SJCRH30 (cell line): ENCODE measurements around the gene MYH14. TPM values are rescaled to one million over a fixed set of nuclear protein-coding genes. Genes with fewer than 3 reads are reported as not detected.
A peak's percentile ranks its signal among the peaks of the same experiment; 100 is the strongest.
"Not testable (repeated sequence)": the region's sequence is repeated elsewhere in the genome, so short reads cannot be mapped to it uniquely, and the experiment has no call there.

Source experiments
- DNase-seq, 2 experiments: peaks; one replicate each; pipeline ENCODE4 v3.0.0-alpha.2; 2015 to 2020
- H3K27ac ChIP-seq: fragments of 250-450 bp; sonication (Bioruptor Pico); 2 replicates; pipeline ENCODE4 v1.5.1; 2020; ENCODE audit warnings: mild to moderate bottlenecking, moderate library complexity
- H3K27me3 ChIP-seq: fragments of 250-450 bp; sonication (Bioruptor Pico); 2 replicates; pipeline ENCODE4 v1.5.1; 2020; ENCODE audit warnings: mild to moderate bottlenecking, moderate library complexity
- H3K36me3 ChIP-seq: fragments of 250-450 bp; sonication (Bioruptor Pico); 2 replicates; pipeline ENCODE4 v1.5.1; 2020; ENCODE audit warnings: mild to moderate bottlenecking, moderate library complexity
- H3K4me1 ChIP-seq: fragments of 250-450 bp; sonication (Bioruptor Pico); 2 replicates; pipeline ENCODE4 v1.5.1; 2020; ENCODE audit warnings: mild to moderate bottlenecking, moderate library complexity
- H3K4me3 ChIP-seq: fragments of 250-450 bp; sonication (Bioruptor Pico); 2 replicates; pipeline ENCODE4 v1.5.1; 2020; ENCODE audit warnings: mild to moderate bottlenecking, moderate library complexity
- H3K9me3 ChIP-seq: fragments of 250-450 bp; sonication (Bioruptor Pico); replicated peaks from 2 replicates; pipeline ENCODE4 v1.5.1; 2020; ENCODE audit warnings: mild to moderate bottlenecking, moderate library complexity
- total RNA-seq: library from RNA; depleted of rRNA; stranded (reverse); fragments of >200 nt; shearing (Covaris generic); gene quantifications from 2 replicates; pipeline ENCODE4 v1.2.3, GENCODE V29; 2014

MYH14 gene
- total RNA-seq, 1 experiment from 2014 or later = 25.7 TPM

GRCh38 chr19:50333235-50333736 lies 129.9 kb downstream of the MYH14 start:
- peak; percentile 70 to 72 for DNase-seq
- Histone ChIP-seq H3K36me3 (no peaks in the 10 kb centered on the region), H3K4me3 (peak overlapping the region; percentile 51), H3K9me3 (no peaks in the 10 kb centered on the region), H3K4me1 (no peaks in the 10 kb centered on the region), H3K27ac (no peak overlapping the region; the same call in 1 of the 2 replicates), H3K27me3 (no peaks in the 10 kb centered on the region)

- Histone ChIP-seq H3K9me3 (no peaks in the 10 kb centered on the region), H3K4me3 (peak overlapping the region; percentile 51), H3K36me3 (no peaks in the 10 kb centered on the region), H3K27me3 (no peaks in the 10 kb centered on the region), H3K27ac (no peak overlapping the region; the same call in 1 of the 2 replicates), H3K4me1 (no peaks in the 10 kb centered on the region)
- peak in 1 of 2 experiments; percentile 54 for DNase-seq
These were observed 130.6 kb downstream of the MYH14 start for GRCh38 chr19:50333737-50334617.

GRCh38 chr19:50334741-50335421 lies 131.5 kb downstream of the MYH14 start:
- no peaks in the 10 kb centered on the region for H3K4me1 ChIP-seq
- H3K27ac ChIP-seq = no peak overlapping the region
- H3K36me3 ChIP-seq = no peaks in the 10 kb centered on the region
- no peaks in the 10 kb centered on the region for H3K9me3 ChIP-seq
- H3K4me3 ChIP-seq = no peak overlapping the region
- DNase-seq = no peak
- H3K27me3 ChIP-seq = no peaks in the 10 kb centered on the region

- not testable (repeated sequence) for H3K36me3 ChIP-seq, H3K4me3 ChIP-seq, DNase-seq, H3K4me1 ChIP-seq, H3K27ac ChIP-seq, H3K27me3 ChIP-seq, H3K9me3 ChIP-seq
These were observed 133.6 kb downstream of the MYH14 start for GRCh38 chr19:50337031-50337430.

- H3K9me3 ChIP-seq = no peaks in the 10 kb centered on the region; the same call in 1 of the 2 replicates
- no peak overlapping the region for H3K4me3 ChIP-seq
- no peaks in the 10 kb centered on the region for H3K27me3 ChIP-seq
- H3K27ac ChIP-seq = no peak overlapping the region
- no peaks in the 10 kb centered on the region for H3K36me3 ChIP-seq
- no peak for DNase-seq
- no peaks in the 10 kb centered on the region for H3K4me1 ChIP-seq
These were observed 136.9 kb downstream of the MYH14 start for GRCh38 chr19:50340331-50340730.

GRCh38 chr19:50341091-50341564 lies 137.7 kb downstream of the MYH14 start:
- H3K27ac ChIP-seq = no peak overlapping the region
- H3K4me1 ChIP-seq = no peaks in the 10 kb centered on the region
- no peaks in the 10 kb centered on the region; the same call in 1 of the 2 replicates for H3K9me3 ChIP-seq
- H3K27me3 ChIP-seq = no peaks in the 10 kb centered on the region
- no peak for DNase-seq
- H3K36me3 ChIP-seq = no peaks in the 10 kb centered on the region
- H3K4me3 ChIP-seq = no peak overlapping the region

- no peaks in the 10 kb centered on the region; the same call in 1 of the 2 replicates for H3K9me3 ChIP-seq
- no peak for DNase-seq
- no peaks in the 10 kb centered on the region for H3K36me3 ChIP-seq
- no peaks in the 10 kb centered on the region for H3K27me3 ChIP-seq
- peaks cover under 1% of the 10 kb centered on the region; the same call in 1 of the 2 replicates for H3K4me1 ChIP-seq
- H3K4me3 ChIP-seq = no peak overlapping the region
- no peak overlapping the region for H3K27ac ChIP-seq
These were observed 141.4 kb downstream of the MYH14 start for GRCh38 chr19:50344661-50345318.

GRCh38 chr19:50347089-50347581 lies 143.7 kb downstream of the MYH14 start:
- not testable (repeated sequence) for H3K36me3 ChIP-seq, H3K4me1 ChIP-seq, DNase-seq, H3K9me3 ChIP-seq, H3K4me3 ChIP-seq, H3K27ac ChIP-seq, H3K27me3 ChIP-seq

GRCh38 chr19:50349277-50350057 lies 146.0 kb downstream of the MYH14 start:
- no peak overlapping the region; the same call in 1 of the 2 replicates for H3K27ac ChIP-seq
- H3K4me1 ChIP-seq = peaks cover 6% of the 10 kb centered on the region
- no peaks in the 10 kb centered on the region; the same call in 1 of the 2 replicates for H3K9me3 ChIP-seq
- peak overlapping the region; percentile 26 for H3K4me3 ChIP-seq
- no peaks in the 10 kb centered on the region for H3K27me3 ChIP-seq
- DNase-seq = peak in 1 of 2 experiments; percentile 60
- no peaks in the 10 kb centered on the region for H3K36me3 ChIP-seq

- Histone ChIP-seq H3K27ac (no peak overlapping the region), H3K9me3 (no peaks in the 10 kb centered on the region), H3K4me3 (no peak overlapping the region), H3K27me3 (no peaks in the 10 kb centered on the region), H3K4me1 (peaks cover 6% of the 10 kb centered on the region), H3K36me3 (no peaks in the 10 kb centered on the region)
- DNase-seq = no peak
These were observed 148.8 kb downstream of the MYH14 start for GRCh38 chr19:50352242-50352641.

GRCh38 chr19:50353487-50353880 lies 150.1 kb downstream of the MYH14 start:
- H3K9me3 ChIP-seq, H3K4me3 ChIP-seq, H3K36me3 ChIP-seq, DNase-seq, H3K4me1 ChIP-seq, H3K27me3 ChIP-seq, H3K27ac ChIP-seq: not testable (repeated sequence)

GRCh38 chr19:50356691-50357177 lies 153.3 kb downstream of the MYH14 start:
- Histone ChIP-seq H3K27me3 (no peaks in the 10 kb centered on the region), H3K4me1 (no peaks in the 10 kb centered on the region), H3K4me3 (no peak overlapping the region), H3K27ac (no peak overlapping the region), H3K36me3 (no peaks in the 10 kb centered on the region), H3K9me3 (no peaks in the 10 kb centered on the region)
- no peak for DNase-seq

GRCh38 chr19:50357178-50358100 lies 154.0 kb downstream of the MYH14 start:
- Histone ChIP-seq H3K9me3 (no peaks in the 10 kb centered on the region), H3K4me3 (peak overlapping the region; percentile 46), H3K27ac (peak overlapping the region; percentile 46), H3K4me1 (no peaks in the 10 kb centered on the region), H3K36me3 (no peaks in the 10 kb centered on the region), H3K27me3 (no peaks in the 10 kb centered on the region)
- DNase-seq = peak; percentile 85 to 90
